HG03097 (cell line): Measurements from ENCODE around the gene RANBP9.

Experiments
- ATAC-seq: cut with Tn5 transposase; IDR thresholded peaks from one replicate; pipeline ENCODE4 v1.9.1; 2021; ENCODE audit not compliant: unreplicated experiment, low FRiP score

The RANBP9 gene

GRCh38 chr6:13572951-13573654 is 138.5 kb downstream of the RANBP9 start:
- no peak for ATAC-seq

- no peak for ATAC-seq
Measured at GRCh38 chr6:13572240-13572639, 139.4 kb downstream of the RANBP9 start.
